GM21723 (cell line): ENCODE data around the gene CYB5R3.
"Not testable (repeated sequence)": the region's sequence is repeated elsewhere in the genome, so short reads cannot be mapped to it uniquely, and the experiment has no call there.

Experiments used
- ATAC-seq: cut with Tn5 transposase; IDR thresholded peaks from one replicate; pipeline ENCODE4 v1.9.1; 2021; ENCODE audit warnings: mild to moderate bottlenecking, moderate library complexity; ENCODE audit not compliant: unreplicated experiment

The CYB5R3 gene

DNA sequence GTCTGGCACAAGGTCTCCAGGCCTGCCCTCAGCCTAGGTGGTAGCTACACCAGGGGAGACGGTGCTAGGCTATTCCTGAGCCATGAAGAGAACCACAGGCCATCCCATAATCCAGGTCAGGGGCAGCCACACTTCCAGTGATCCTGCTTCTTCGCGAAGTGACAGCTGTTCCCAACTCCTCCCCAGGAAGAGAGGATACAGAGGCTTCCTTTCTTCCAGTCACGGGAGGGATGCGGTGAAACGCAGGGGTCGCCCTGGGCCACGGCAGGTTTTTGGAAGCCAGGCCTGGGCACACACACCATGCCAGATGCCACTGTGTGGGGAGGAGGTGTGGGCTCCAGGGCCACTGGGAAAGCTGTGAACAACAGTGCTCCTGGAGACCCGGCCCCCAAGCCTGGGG is 72.1 kb downstream of the CYB5R3 start:
- not testable (repeated sequence) for ATAC-seq

DNA sequence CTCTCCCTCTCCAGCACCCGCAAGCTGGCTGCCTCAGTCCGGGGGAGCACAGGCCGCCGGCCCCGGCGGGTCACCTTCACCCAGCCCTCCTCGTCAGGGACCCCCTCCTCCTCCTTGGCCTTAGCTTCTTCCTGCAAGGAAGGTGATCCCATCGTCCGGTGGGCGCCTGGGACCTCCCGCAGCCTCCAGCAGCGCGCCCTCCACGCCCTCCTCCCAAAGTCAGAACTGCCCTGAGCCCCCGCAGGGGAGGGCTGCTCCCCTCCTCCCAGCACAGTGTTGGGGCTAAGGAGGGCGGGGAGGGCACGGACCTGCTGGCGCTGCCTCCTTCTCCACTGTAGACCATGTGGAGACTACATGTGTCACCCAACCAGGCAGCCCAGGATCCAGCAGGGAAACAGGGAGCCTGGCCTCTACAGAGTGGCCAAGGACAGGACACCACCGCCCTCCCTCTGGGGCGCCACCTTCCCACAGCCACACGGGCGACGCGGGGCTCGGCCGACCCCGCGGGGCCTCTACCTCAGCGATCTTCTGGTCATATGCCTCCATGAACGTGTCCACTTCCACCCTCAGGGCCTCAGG is 73.1 kb downstream of the CYB5R3 start:
- ATAC-seq = not testable (repeated sequence)

DNA sequence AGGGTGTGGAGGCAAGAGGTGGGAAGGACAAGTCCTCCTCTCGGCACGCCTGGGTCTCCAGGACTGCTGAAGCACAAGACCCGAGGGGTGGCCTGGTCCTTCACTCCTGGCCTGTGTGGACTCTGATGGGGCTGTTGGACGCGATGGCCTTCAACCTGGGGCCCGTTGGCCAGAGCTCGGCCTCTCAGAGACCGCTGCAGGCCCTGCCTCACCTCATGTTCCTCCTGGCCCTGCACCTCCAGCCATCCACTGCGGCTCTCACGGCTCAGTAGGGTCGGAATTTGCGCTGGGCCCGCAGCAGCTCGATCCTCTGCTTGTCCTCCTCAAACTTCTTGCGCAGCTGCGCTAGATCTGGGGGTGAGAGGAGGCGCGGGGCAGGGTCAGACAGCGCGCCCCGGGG is 74.7 kb downstream of the CYB5R3 start:
- ATAC-seq = not testable (repeated sequence)

GRCh38 chr22:42574046-42574445 is 75.1 kb downstream of the CYB5R3 start:
- ATAC-seq = not testable (repeated sequence)

DNA sequence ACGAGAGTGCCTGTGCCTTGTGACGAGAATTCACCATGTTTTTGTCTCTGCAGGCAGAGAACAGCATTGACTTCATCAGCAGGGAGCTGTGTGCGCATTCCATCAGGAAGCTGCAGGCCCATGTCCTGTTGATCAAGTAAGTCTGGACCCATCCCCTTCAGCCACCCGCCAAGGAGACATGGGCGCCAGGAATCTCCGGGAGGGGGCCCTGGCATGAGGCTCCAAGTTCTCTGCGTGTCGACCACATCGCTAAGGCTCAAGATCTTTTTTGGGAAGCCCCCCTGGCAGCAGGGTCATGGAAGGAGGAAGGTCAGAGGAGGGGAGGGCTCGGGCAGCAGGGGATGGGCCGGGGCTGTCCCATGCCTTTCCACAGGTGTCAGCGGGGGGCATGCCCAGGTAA is 78.1 kb downstream of the CYB5R3 start:
- not testable (repeated sequence) for ATAC-seq

GRCh38 chr22:42570580-42570979 is 78.6 kb downstream of the CYB5R3 start:
- ATAC-seq = not testable (repeated sequence)

DNA sequence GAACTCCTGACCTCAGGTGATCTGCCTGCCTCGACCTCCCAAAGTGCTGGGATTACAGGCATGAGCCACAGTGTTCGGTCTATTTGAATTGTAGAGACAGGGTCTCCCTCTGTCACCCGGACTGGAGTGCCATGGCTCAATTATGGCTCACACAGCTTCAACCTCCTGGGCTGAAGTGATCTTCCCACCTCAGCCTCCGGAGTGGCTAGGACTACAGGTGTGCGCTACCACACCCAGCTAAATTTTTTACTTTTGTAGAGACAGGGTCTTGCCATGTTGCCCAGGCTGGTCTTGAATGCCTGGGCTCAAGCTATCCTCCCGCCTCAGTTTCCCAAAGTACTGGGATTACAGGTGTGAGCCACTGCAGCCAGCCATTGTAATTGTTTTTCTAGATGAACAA is 81.2 kb downstream of the CYB5R3 start:
- ATAC-seq = not testable (repeated sequence)
